A549 (cell line): Measurements from ENCODE around the gene HNF1B. TPM values are rescaled to one million over a fixed set of nuclear protein-coding genes. Genes with fewer than 3 reads are reported as not detected.

Source experiments
- ATAC-seq, 2 experiments: fragments of 200-7000 bp in 1 of 2; fragments of >200 bp in 1 of 2; cut with Nextera tagmentation in 1 of 2; cut with Tn5 transposase in 1 of 2; 3 replicates each; pipeline versions ENCODE4 v1.8.0 to v1.9.1; 2018 to 2020; ENCODE audit warnings: mild to moderate bottlenecking in 1 of 2, moderate library complexity in 1 of 2
- CTCF ChIA-PET: fragments of 300-600 bp; sonication (Branson Sonifier 250); formaldehyde crosslinking; extraction: SDS; loops from one replicate; lab custom pipeline; 2021; ENCODE audit warnings: antibody characterized with exemption, inconsistent platforms; lab: Yijun Ruan, JAX
- POLR2A ChIA-PET: fragments of 350-600 bp; formaldehyde crosslinking; extraction: SDS; loops from one replicate; lab custom pipeline; 2021; ENCODE audit warnings: antibody characterized with exemption, inconsistent platforms; lab: Yijun Ruan, JAX
- DNase-seq, 2 experiments: peaks; one replicate each; pipeline versions ENCODE4 v3.0.0 to v3.0.0-alpha.2; 2011 to 2016; ENCODE audit warnings: low read depth in 1 of 2, low spot score in 1 of 2
- FAIRE-seq: peaks from 2 replicates; lab custom pipeline; 2011; peaks lifted over from hg19 to GRCh38; lab: Jason Lieb, UNC
- H3K27ac ChIP-seq, 2 experiments: fragments of >200 bp; sonication (Bioruptor Twin); formaldehyde crosslinking; 3 replicates each; pipeline ENCODE4 v1.5.1; 2016 to 2017
- H3K4me1 ChIP-seq: fragments of >200 bp; sonication (Bioruptor Twin); formaldehyde crosslinking; 3 replicates; pipeline ENCODE4 v1.6.1; 2016
- H3K4me2 ChIP-seq: fragments of >200 bp; sonication (Bioruptor Twin); formaldehyde crosslinking; 3 replicates; pipeline ENCODE4 v1.6.1; 2016
- H3K4me3 ChIP-seq: fragments of >200 bp; sonication (Bioruptor Twin); formaldehyde crosslinking; 3 replicates; pipeline ENCODE4 v1.5.1; 2016
- H3K9me3 ChIP-seq: fragments of >200 bp; sonication (Bioruptor Twin); formaldehyde crosslinking; 3 replicates; pipeline ENCODE4 v1.6.1; 2016
- BHLHE40 ChIP-seq: IDR thresholded peaks from 2 replicates; pipeline ENCODE4 v1.6.1; 2012; ENCODE audit warnings: low read depth, low read length, inconsistent platforms
- EHF ChIP-seq: fragments of 250-450 bp; sonication (Bioruptor Pico); IDR thresholded peaks from 2 replicates; pipeline ENCODE4 v1.5.0; 2020; ENCODE audit warnings: mild to moderate bottlenecking
- ELK1 ChIP-seq: fragments of 150-350 bp; IDR thresholded peaks from 2 replicates; pipeline ENCODE4 v1.6.1; 2014; ENCODE audit warnings: low read depth, mild to moderate bottlenecking, low read length
- HES2 ChIP-seq: fragments of >200 bp; sonication (Bioruptor Twin); formaldehyde crosslinking; IDR thresholded peaks from 2 replicates; pipeline ENCODE4 v1.6.1; 2016
- HEYL ChIP-seq: fragments of 250-450 bp; sonication (Bioruptor Pico); IDR thresholded peaks from 2 replicates; pipeline ENCODE4 v1.8.0; 2021; ENCODE audit warnings: mild to moderate bottlenecking, moderate library complexity
- HOXA7 ChIP-seq: fragments of 250-450 bp; sonication (Bioruptor Pico); IDR thresholded peaks from 2 replicates; pipeline ENCODE4 v1.5.0; 2020; ENCODE audit warnings: mild to moderate bottlenecking, moderate library complexity
- HOXB13 ChIP-seq: fragments of 250-450 bp; sonication (Bioruptor Pico); IDR thresholded peaks from 2 replicates; pipeline ENCODE4 v1.5.0; 2020; ENCODE audit warnings: low read depth, mild to moderate bottlenecking, moderate library complexity
- HOXB5 ChIP-seq: fragments of 250-450 bp; sonication (Bioruptor Pico); IDR thresholded peaks from 2 replicates; pipeline ENCODE4 v1.5.0; 2020; ENCODE audit warnings: mild to moderate bottlenecking, moderate library complexity
- MAFK ChIP-seq: fragments of 450-650 bp; IDR thresholded peaks from 2 replicates; pipeline ENCODE4 v1.6.1; 2014; ENCODE audit not compliant: partially characterized antibody
- MYC ChIP-seq: IDR thresholded peaks from 2 replicates; pipeline ENCODE4 v1.6.1; 2012; ENCODE audit warnings: mild to moderate bottlenecking, inconsistent platforms, low read length, improper control_type of control experiment, borderline replicate concordance
- POLR2A ChIP-seq: IDR thresholded peaks from 2 replicates; pipeline ENCODE4 v1.6.1; 2012; ENCODE audit warnings: mild to moderate bottlenecking, low read length
- POLR2AphosphoS2 ChIP-seq: conservative IDR thresholded peaks from 2 replicates; pipeline ENCODE4 v1.6.1; 2012; ENCODE audit warnings: low read length, improper control_type of control experiment, inconsistent platforms
- RCOR1 ChIP-seq: fragments of 150-350 bp; IDR thresholded peaks from 2 replicates; pipeline ENCODE4 v1.6.1; 2014; ENCODE audit warnings: antibody characterized with exemption, low read length, low read depth
- REST ChIP-seq: fragments of 200-600 bp; sonication (generic); IDR thresholded peaks from 2 replicates; pipeline ENCODE4 v1.6.1; 2016; ENCODE audit warnings: antibody characterized with exemption, mild to moderate bottlenecking, moderate library complexity
- SMC3 ChIP-seq: fragments of >200 bp; sonication (Bioruptor Twin); formaldehyde crosslinking; IDR thresholded peaks from 3 replicates; pipeline ENCODE4 v1.6.1; 2018; ENCODE audit warnings: inconsistent platforms
- TP53 ChIP-seq: fragments of 250-450 bp; sonication (Bioruptor Pico); IDR thresholded peaks from 2 replicates; pipeline ENCODE4 v1.5.0; 2021; ENCODE audit warnings: mild to moderate bottlenecking, moderate library complexity
- ZC3H11A ChIP-seq: fragments of 450-650 bp; IDR thresholded peaks from 2 replicates; pipeline ENCODE4 v1.6.1; 2014; ENCODE audit warnings: antibody characterized with exemption, mild to moderate bottlenecking
- WGBS: methylation state at CpG from one replicate; pipeline ENCODE4 v1.1.6; 2017; ENCODE audit errors: missing lambda C conversion rate; 5-methylcytosine and 5-hydroxymethylcytosine counted together
- polyA plus RNA-seq, 4 experiments: library from polyadenylated mRNA; depleted of rRNA in 3 of 4; stranded (reverse); fragments of >200 nt; fragmentation: RNase III in 1 of 4; extraction: RNeasy Plus Mini Kit Qiagen cat#74134 plus additional on column Dnase treatment in 1 of 4; gene quantifications; 2 replicates in 3 of 4; 3 replicates in 1 of 4; pipeline ENCODE4 v1.2.3, GENCODE V29; 2011 to 2017
- TF ChIP-seq, protein P1 (sequence below): fragments of >200 bp; sonication (Bioruptor Twin); formaldehyde crosslinking; IDR thresholded peaks from 3 replicates; pipeline ENCODE4 v1.5.1; 2016
- TF ChIP-seq, protein P2 (sequence below): IDR thresholded peaks from 2 replicates; pipeline ENCODE4 v1.6.1; 2012; ENCODE audit warnings: low read depth, borderline replicate concordance

Gene HNF1B
- polyA plus RNA-seq, 2 of the 4 experiments (the other 2 are of a cell fraction), result 13.3 to 21.3 TPM

- ATAC-seq (no peak), FAIRE-seq (no peak), DNase-seq (no peak)
- H3K27ac ChIP-seq, result no peak overlapping the region; a peak in 1 of 6 replicates
- no peak for TF ChIP-seq MAFK
- no peak for TF ChIP-seq REST
- TF ChIP-seq HEYL (CRISPR knock-in tag), result no peak
- TF ChIP-seq HES2, result no peak
- no peak for TF ChIP-seq HOXB13 (CRISPR knock-in tag)
- no peak for TF ChIP-seq EHF
- TF ChIP-seq ELK1, result no peak
- no peak for TF ChIP-seq SMC3
- TF ChIP-seq RCOR1, result no peak
- TF ChIP-seq POLR2A, result no peak
- no peak for TF ChIP-seq HOXB5 (CRISPR knock-in tag)
- no peak for TF ChIP-seq POLR2AphosphoS2
- TF ChIP-seq, protein P1, sequence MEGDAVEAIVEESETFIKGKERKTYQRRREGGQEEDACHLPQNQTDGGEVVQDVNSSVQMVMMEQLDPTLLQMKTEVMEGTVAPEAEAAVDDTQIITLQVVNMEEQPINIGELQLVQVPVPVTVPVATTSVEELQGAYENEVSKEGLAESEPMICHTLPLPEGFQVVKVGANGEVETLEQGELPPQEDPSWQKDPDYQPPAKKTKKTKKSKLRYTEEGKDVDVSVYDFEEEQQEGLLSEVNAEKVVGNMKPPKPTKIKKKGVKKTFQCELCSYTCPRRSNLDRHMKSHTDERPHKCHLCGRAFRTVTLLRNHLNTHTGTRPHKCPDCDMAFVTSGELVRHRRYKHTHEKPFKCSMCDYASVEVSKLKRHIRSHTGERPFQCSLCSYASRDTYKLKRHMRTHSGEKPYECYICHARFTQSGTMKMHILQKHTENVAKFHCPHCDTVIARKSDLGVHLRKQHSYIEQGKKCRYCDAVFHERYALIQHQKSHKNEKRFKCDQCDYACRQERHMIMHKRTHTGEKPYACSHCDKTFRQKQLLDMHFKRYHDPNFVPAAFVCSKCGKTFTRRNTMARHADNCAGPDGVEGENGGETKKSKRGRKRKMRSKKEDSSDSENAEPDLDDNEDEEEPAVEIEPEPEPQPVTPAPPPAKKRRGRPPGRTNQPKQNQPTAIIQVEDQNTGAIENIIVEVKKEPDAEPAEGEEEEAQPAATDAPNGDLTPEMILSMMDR, result no peak
- no peaks in the 10 kb centered on the region for H3K9me3 ChIP-seq
- WGBS, result 79% methylated on average over 5 of the region's 5 CpGs
- H3K4me1 ChIP-seq, result peaks cover 43% of the 10 kb centered on the region
- CTCF ChIA-PET, result interaction anchor here (0.7 to 3.1 kb wide), 9 partner anchors 9 to 66 kb away, joined by 3 to 17 read pairs (median 4); no protein-coding TSS in a partner anchor
- no peak overlapping the region for H3K4me3 ChIP-seq
- POLR2A ChIA-PET, result no interaction called here
- H3K4me2 ChIP-seq, result no peak overlapping the region
Measured at GRCh38 chr17:37750292-37750691, 5.4 kb upstream of the HNF1B start.

DNA sequence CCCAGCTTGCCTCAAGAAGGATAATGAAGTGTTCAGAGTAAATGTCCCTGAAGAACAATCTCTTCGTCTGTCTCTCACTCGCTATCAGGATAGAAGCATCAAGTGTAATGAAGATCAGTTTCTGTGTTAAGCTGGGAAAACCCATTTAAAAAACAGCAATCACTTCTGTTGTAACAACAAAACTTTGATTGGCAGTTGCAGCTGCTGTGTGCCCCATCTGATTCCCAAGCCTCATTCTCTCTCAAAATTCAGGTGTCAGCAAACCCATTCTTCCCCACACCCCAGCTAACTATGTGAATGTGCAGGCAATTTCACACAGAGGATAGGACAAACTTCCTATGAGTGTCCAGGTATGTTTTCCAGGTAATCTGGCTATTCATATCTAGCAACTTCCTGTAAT lies 2.4 kb upstream of the HNF1B start:
- WGBS, result 95% methylated on average over 2 of the region's 2 CpGs
- FAIRE-seq (no peak), DNase-seq (no peak), ATAC-seq (no peak)
- TF ChIP-seq, protein P2, sequence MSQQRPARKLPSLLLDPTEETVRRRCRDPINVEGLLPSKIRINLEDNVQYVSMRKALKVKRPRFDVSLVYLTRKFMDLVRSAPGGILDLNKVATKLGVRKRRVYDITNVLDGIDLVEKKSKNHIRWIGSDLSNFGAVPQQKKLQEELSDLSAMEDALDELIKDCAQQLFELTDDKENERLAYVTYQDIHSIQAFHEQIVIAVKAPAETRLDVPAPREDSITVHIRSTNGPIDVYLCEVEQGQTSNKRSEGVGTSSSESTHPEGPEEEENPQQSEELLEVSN, result no peak
- TF ChIP-seq BHLHE40 (no peak), SMC3 (no peak), HOXA7 (CRISPR knock-in tag) (no peak), HOXB13 (CRISPR knock-in tag) (no peak), ZC3H11A (no peak), TP53 (CRISPR knock-in tag) (no peak), MYC (no peak)
- H3K4me2 ChIP-seq, result peak overlapping the region; percentile 90
- ChIA-PET POLR2A (no interaction called here), CTCF (interaction anchor here (1.5 to 6.6 kb wide), 7 partner anchors 12 to 98 kb away, joined by 4 to 137 read pairs (median 27); no protein-coding TSS in a partner anchor)
- peaks cover 22% of the 10 kb centered on the region for H3K4me1 ChIP-seq
- H3K27ac ChIP-seq, result no peak overlapping the region
- H3K4me3 ChIP-seq, result no peak overlapping the region
- no peaks in the 10 kb centered on the region for H3K9me3 ChIP-seq
